22Rv1 (cell line): ENCODE measurements around the gene FAM83F.

Experiments
- H3K27ac ChIP-seq: fragments of 450-650 bp; 2 replicates; pipeline ENCODE4 v1.5.1; 2017
- CTCF ChIP-seq: fragments of 450-650 bp; IDR thresholded peaks from 2 replicates; pipeline ENCODE4 v1.5.1; 2017; ENCODE audit warnings: mild to moderate bottlenecking
- ZFX ChIP-seq: fragments of 450-650 bp; IDR thresholded peaks from 2 replicates; pipeline ENCODE4 v1.6.1; 2017; ENCODE audit warnings: antibody characterized with exemption, borderline replicate concordance

Gene FAM83F

GRCh38 chr22:39980596-39980995, 14.2 kb upstream of the FAM83F start:
- no peak overlapping the region for H3K27ac ChIP-seq
- TF ChIP-seq ZFX (no peak), CTCF (no peak)

- no peak overlapping the region for H3K27ac ChIP-seq
- TF ChIP-seq CTCF (no peak), ZFX (no peak)
Measured at GRCh38 chr22:39983346-39983745, 11.4 kb upstream of the FAM83F start.

GRCh38 chr22:39984006-39984405, 10.7 kb upstream of the FAM83F start:
- no peak overlapping the region for H3K27ac ChIP-seq
- TF ChIP-seq ZFX (no peak), CTCF (no peak)

GRCh38 chr22:39984746-39985145, 10.0 kb upstream of the FAM83F start:
- TF ChIP-seq CTCF, result no peak
- TF ChIP-seq ZFX, result no peak
- no peak overlapping the region for H3K27ac ChIP-seq

GRCh38 chr22:39985383-39986035, 9.2 kb upstream of the FAM83F start:
- no peak overlapping the region for H3K27ac ChIP-seq
- TF ChIP-seq ZFX (no peak), CTCF (no peak)

GRCh38 chr22:39988386-39989114, 6.2 kb upstream of the FAM83F start:
- TF ChIP-seq ZFX, result no peak
- no peak for TF ChIP-seq CTCF
- H3K27ac ChIP-seq, result no peak overlapping the region

GRCh38 chr22:39989633-39990032, 5.1 kb upstream of the FAM83F start:
- no peak overlapping the region for H3K27ac ChIP-seq
- no peak for TF ChIP-seq CTCF
- no peak for TF ChIP-seq ZFX
